Measurements from ENCODE around the gene TNNT1. TPM values are rescaled to one million over a fixed set of nuclear protein-coding genes. Genes with fewer than 3 reads are reported as not detected.

Gene TNNT1
- total and polyA plus RNA-seq, 2 donors (not counting 3 experiments of a cell fraction or from before 2014, with no cell fraction given) = 0.22 to 0.51 TPM

- DNase-seq (ENCODE audit: low read depth, low spot score) = no peak
- Histone ChIP-seq H3K79me2 (ENCODE audit: control insufficient read depth, insufficient read depth, low read length) (peaks cover 11% of the 10 kb centered on the region), H4K20me1 (replicated peaks; ENCODE audit: control insufficient read depth, extremely low read depth, insufficient read depth, low read length) (no peaks in the 10 kb centered on the region), H3K4me3 (replicated peaks in 1 of 3; ENCODE audit: insufficient read depth in 1 of 3, low read depth in 1 of 3, low read length in 3 of 3) (no peak overlapping the region), H3K9ac (replicated peaks; ENCODE audit: extremely low read depth, insufficient read depth, low read length) (no peak overlapping the region), H3K4me2 (ENCODE audit: insufficient read depth, low read length) (no peak overlapping the region), H2AFZ (ENCODE audit: low read depth, low read length) (no peak overlapping the region), H3K36me3 (ENCODE audit: control insufficient read depth in 2 of 2, extremely low read depth in 1 of 2, insufficient read depth in 2 of 2, low read length in 2 of 2) (peaks cover 6 to 17% of the 10 kb centered on the region in 2 experiments), H3K27ac (ENCODE audit: insufficient read depth, low read depth, low read length) (no peak overlapping the region), H3K9me3 (replicated peaks; ENCODE audit: control insufficient read depth, insufficient read depth, low read length) (no peaks in the 10 kb centered on the region), H3K27me3 (ENCODE audit: control insufficient read depth in 2 of 2, insufficient read depth in 2 of 2, low read length in 2 of 2) (no peaks in the 10 kb centered on the region), H3K9me1 (replicated peaks; ENCODE audit: control insufficient read depth, extremely low read depth, insufficient read depth, low read length) (no peaks in the 10 kb centered on the region), H3K4me1 (ENCODE audit: control insufficient read depth, extremely low read depth, insufficient read depth, low read length) (no peaks in the 10 kb centered on the region)
- dilution Hi-C loops (cut with MboI; ENCODE audit: extremely low pct_ligation_motif_present, low sequenced_read_pairs) (no loop called here), intact Hi-C loops (cut with micrococcal nuclease) (no loop called here)
- TF ChIP-seq GATA2 (IDR thresholded peaks at IDR 0.05; ENCODE audit: insufficient read depth, insufficient read length, low read depth, low read length) (no peak), FOS (IDR thresholded peaks at IDR 0.05; ENCODE audit: borderline replicate concordance, insufficient read depth, low read length) (no peak), CTCF (IDR thresholded peaks at IDR 0.05; ENCODE audit: extremely low read depth in 1 of 2, insufficient read depth in 1 of 2, low read depth in 1 of 2, low read length in 2 of 2) (no peak), POLR2AphosphoS5 (IDR thresholded peaks at IDR 0.05; ENCODE audit: insufficient read depth, low read depth, low read length) (no peak), JUN (IDR thresholded peaks at IDR 0.05; ENCODE audit: borderline replicate concordance, insufficient read depth, insufficient read length, low read depth) (no peak), MAX (IDR thresholded peaks at IDR 0.05; ENCODE audit: insufficient read depth, insufficient read length) (no peak), POLR2A (IDR thresholded peaks at IDR 0.05; ENCODE audit: low read depth, low read length) (no peak), MYC (IDR thresholded peaks at IDR 0.05; ENCODE audit: low read depth, low read length) (no peak), EZH2 (IDR thresholded peaks at IDR 0.05; ENCODE audit: borderline replicate concordance, low read depth, low read length, severe bottlenecking) (no peak)
- ChIA-PET POLR2A (no interaction called here), CTCF (no interaction called here)
- no TSS peak for BruUV-seq (replicated peaks)
- no peak for FAIRE-seq
Observed at GRCh38 chr19:55103190-55103589, 45.8 kb downstream of the TNNT1 start.
